CD4-positive, alpha-beta T cell (primary cell): Measurements from ENCODE around the gene ZNF200. TPM values are rescaled to one million over a fixed set of nuclear protein-coding genes. Genes with fewer than 3 reads are reported as not detected.

ENCODE experiments used
- ATAC-seq: fragments of 200-7000 bp; cut with Tn5 transposase; one replicate; pipeline ENCODE4 v1.10.0; 2022; ENCODE audit warnings: mild to moderate bottlenecking; ENCODE audit not compliant: poor library complexity
- CTCF ChIA-PET: fragments of 350-600 bp; sonication (Branson Sonifier 250); formaldehyde crosslinking; loops from one replicate; lab custom pipeline; 2021; ENCODE audit warnings: antibody characterized with exemption, inconsistent platforms; lab: Charles Lee
- POLR2A ChIA-PET: fragments of 350-600 bp; sonication (Branson Sonifier 250); formaldehyde crosslinking; loops from one replicate; lab custom pipeline; 2021; ENCODE audit warnings: antibody characterized with exemption, inconsistent platforms; lab: Charles Lee
- DNase-seq, 14 experiments: peaks; one replicate each; pipeline ENCODE4 v3.0.0-alpha.2; 2013 to 2020; ENCODE audit warnings: mixed read lengths in 2 of 14
- H3K27ac ChIP-seq, 2 donors: one replicate each; pipeline versions ENCODE4 v1.5.1 to v1.7.0; 2013; ENCODE audit warnings: low read length in 2 of 2, low read depth in 1 of 2, mild to moderate bottlenecking in 1 of 2
- H3K27me3 ChIP-seq, 2 experiments: 1 replicate in 1 of 2; 2 replicates in 1 of 2; pipeline versions ENCODE4 v1.6.1 to v1.7.0; 2013; ENCODE audit warnings: low read length in 2 of 2, control low read depth in 1 of 2, mild to moderate bottlenecking in 1 of 2, moderate library complexity in 1 of 2; ENCODE audit not compliant: insufficient read depth in 2 of 2, control insufficient read depth in 1 of 2
- H3K36me3 ChIP-seq: one replicate; pipeline ENCODE4 v1.6.1; 2013; ENCODE audit warnings: low read length, control low read depth; ENCODE audit not compliant: insufficient read depth
- H3K4me1 ChIP-seq: one replicate; pipeline ENCODE4 v1.6.1; 2013; ENCODE audit warnings: low read length, control low read depth; ENCODE audit not compliant: insufficient read depth
- H3K4me3 ChIP-seq: one replicate; pipeline ENCODE4 v1.5.1; 2013; ENCODE audit warnings: mild to moderate bottlenecking, low read length, moderate library complexity
- H3K9me3 ChIP-seq, 2 experiments: 1 replicate in 1 of 2; 2 replicates in 1 of 2; pipeline versions ENCODE4 v1.6.1 to v1.7.0; 2013; ENCODE audit warnings: low read length in 2 of 2, mild to moderate bottlenecking in 2 of 2, control low read depth in 1 of 2, moderate library complexity in 1 of 2; ENCODE audit not compliant: control insufficient read depth in 1 of 2, insufficient read depth in 1 of 2
- H3K27ac Mint-ChIP-seq: one replicate; pipeline ENCODE4 v1.8.0; 2020; ENCODE audit warnings: mixed read lengths
- H3K27me3 Mint-ChIP-seq: one replicate; pipeline ENCODE4 v1.8.0; 2021; ENCODE audit warnings: mixed read lengths
- H3K36me3 Mint-ChIP-seq: one replicate; pipeline ENCODE4 v1.8.0; 2021; ENCODE audit warnings: low read depth, mixed read lengths
- H3K4me1 Mint-ChIP-seq: one replicate; pipeline ENCODE4 v1.8.0; 2021; ENCODE audit warnings: low read depth, mixed read lengths
- H3K4me3 Mint-ChIP-seq: one replicate; pipeline ENCODE4 v1.8.0; 2020; ENCODE audit warnings: mild to moderate bottlenecking, mixed read lengths
- H3K9me3 Mint-ChIP-seq: one replicate; pipeline ENCODE4 v1.8.0; 2020; ENCODE audit warnings: mixed read lengths
- intact Hi-C, 2 experiments: fragments of 100-400 bp; cut with DNase I in 1 of 2; cut with micrococcal nuclease in 1 of 2; formaldehyde crosslinking; loops; one replicate each; pipeline versions ENCODE4 v1.15.1 to v1.9.0; 2023 to 2025; cut with DNase I, micrococcal nuclease
- total RNA-seq, 174 experiments: library from RNA in 2 of 174; stranded (reverse) in 2 of 174; gene quantifications; one replicate each; pipeline ENCODE4 v1.2.3 and lab custom pipeline; 2021 to 2026
- TF ChIP-seq, protein P1 (sequence below): fragments of 200-600 bp; IDR thresholded peaks from one replicate; pipeline ENCODE4 v1.8.0; 2022; ENCODE audit warnings: antibody characterized with exemption, mild to moderate bottlenecking

ZNF200 gene
- total RNA-seq, 2 experiments from 2014 or later: 7.0 to 7.2 TPM

DNA sequence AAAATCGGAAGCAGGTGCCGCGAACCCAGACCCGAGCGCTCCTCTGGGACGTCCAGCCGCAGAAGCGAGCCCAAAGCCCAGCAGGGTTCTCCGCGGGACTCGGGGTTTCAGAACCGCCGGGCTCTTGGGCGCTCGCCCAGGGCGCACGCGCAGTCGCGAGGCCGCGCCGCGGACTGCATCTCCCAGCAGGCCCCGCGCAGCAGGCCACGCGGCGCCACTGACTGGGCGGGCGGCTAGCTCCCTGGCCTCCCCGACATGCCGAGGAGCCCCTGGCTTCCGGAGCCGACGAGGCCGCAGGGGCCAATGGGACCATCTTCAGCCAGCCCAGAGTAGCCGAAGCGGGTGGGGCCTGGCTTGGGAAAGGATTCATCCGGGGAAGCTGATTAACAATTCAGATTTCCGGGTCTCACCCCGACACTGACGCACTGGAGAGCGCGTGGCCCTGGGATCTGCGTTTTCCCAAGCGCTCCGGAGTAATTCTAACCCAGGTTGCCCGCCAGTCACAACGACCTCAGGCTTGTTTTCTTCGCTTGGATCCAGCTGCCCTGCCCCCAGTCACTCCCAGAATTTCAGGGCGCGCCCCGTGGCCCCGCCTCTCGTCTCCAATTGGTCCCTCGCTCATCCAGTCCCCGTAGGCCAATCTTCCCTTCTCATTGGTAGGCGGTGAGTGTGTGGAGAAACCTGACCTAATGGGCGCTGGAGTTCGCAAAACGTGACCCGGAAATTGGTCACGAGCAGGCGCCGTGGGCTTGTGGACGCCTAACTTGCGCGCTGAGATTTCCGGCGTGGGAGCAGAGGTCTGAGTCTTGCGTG lies 48.0 kb upstream of the ZNF200 start, which contains the start of gene ZNF263:
Gene ZNF263, plus strand, starts transcription at position 762 of the 813 bp plus-strand sequence. CDS start 328 bp downstream, outside the sequence.
- ATAC-seq (peak; percentile 89), DNase-seq (peak; percentile 85 to 98 (median 90))
- no peaks in the 10 kb centered on the region for H3K27me3 ChIP-seq
- CTCF ChIA-PET: interaction anchor here (0.6 to 1.3 kb wide), 4 partner anchors 16 to 224 kb away, joined by 3 to 5 read pairs (median 4); no protein-coding TSS in a partner anchor
- H3K27ac Mint-ChIP-seq: peak within 1 kb of the TSS; percentile 94
- peak within 1 kb of the TSS; percentile 89 to 100 for H3K27ac ChIP-seq
- H3K4me1 Mint-ChIP-seq: peaks cover 42% of the 10 kb centered on the region
- H3K27me3 Mint-ChIP-seq: no peaks in the 10 kb centered on the region
- peak within 1 kb of the TSS; percentile 93 for H3K4me3 ChIP-seq
- POLR2A ChIA-PET: interaction anchor here (0.6 to 8.8 kb wide), 40 partner anchors 10 to 1128 kb away, joined by 3 to 99 read pairs (median 6); partner anchors contain the start of genes CLUAP1, IL32, MEFV and NAA60
- intact Hi-C loops: loop anchor here (1.0 to 5.0 kb wide), 7 partner anchors 19 to 328 kb away; partner anchors contain the start of genes TIGD7 (in 2 of the 2), ZNF75A (in 2 of the 2), SLX4 (in 1 of the 2) and ZNF174 (in 1 of the 2)
- peaks cover 10 to 22% of the 10 kb centered on the region in 2 experiments for H3K9me3 ChIP-seq
- TF ChIP-seq, protein P1, sequence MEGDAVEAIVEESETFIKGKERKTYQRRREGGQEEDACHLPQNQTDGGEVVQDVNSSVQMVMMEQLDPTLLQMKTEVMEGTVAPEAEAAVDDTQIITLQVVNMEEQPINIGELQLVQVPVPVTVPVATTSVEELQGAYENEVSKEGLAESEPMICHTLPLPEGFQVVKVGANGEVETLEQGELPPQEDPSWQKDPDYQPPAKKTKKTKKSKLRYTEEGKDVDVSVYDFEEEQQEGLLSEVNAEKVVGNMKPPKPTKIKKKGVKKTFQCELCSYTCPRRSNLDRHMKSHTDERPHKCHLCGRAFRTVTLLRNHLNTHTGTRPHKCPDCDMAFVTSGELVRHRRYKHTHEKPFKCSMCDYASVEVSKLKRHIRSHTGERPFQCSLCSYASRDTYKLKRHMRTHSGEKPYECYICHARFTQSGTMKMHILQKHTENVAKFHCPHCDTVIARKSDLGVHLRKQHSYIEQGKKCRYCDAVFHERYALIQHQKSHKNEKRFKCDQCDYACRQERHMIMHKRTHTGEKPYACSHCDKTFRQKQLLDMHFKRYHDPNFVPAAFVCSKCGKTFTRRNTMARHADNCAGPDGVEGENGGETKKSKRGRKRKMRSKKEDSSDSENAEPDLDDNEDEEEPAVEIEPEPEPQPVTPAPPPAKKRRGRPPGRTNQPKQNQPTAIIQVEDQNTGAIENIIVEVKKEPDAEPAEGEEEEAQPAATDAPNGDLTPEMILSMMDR: no peak
- H3K4me1 ChIP-seq: peaks cover 39% of the 10 kb centered on the region
- H3K36me3 ChIP-seq: peaks cover 25% of the 10 kb centered on the region
- peak within 1 kb of the TSS; percentile 96 for H3K4me3 Mint-ChIP-seq
- H3K36me3 Mint-ChIP-seq: peaks cover 53% of the 10 kb centered on the region
- H3K9me3 Mint-ChIP-seq: peaks cover 8% of the 10 kb centered on the region

GRCh38 chr16:3282103-3282729 lies 47.3 kb upstream of the ZNF200 start:
- Histone ChIP-seq H3K4me3 (peak overlapping the region; percentile 93), H3K36me3 (peaks cover 20% of the 10 kb centered on the region), H3K27me3 (no peaks in the 10 kb centered on the region), H3K27ac (peak overlapping the region; percentile 89 to 100), H3K4me1 (peaks cover 39% of the 10 kb centered on the region), H3K9me3 (peaks cover 8 to 17% of the 10 kb centered on the region in 2 experiments)
- TF ChIP-seq, protein P1: no peak
- Mint-ChIP-seq H3K27ac (peak overlapping the region; percentile 94), H3K36me3 (peaks cover 45% of the 10 kb centered on the region), H3K27me3 (no peaks in the 10 kb centered on the region), H3K4me3 (peak overlapping the region; percentile 96), H3K9me3 (peaks cover 9% of the 10 kb centered on the region), H3K4me1 (peaks cover 42% of the 10 kb centered on the region)
- ATAC-seq (peak; percentile 8), DNase-seq (no peak)
- intact Hi-C loops: loop anchor here (1.0 to 5.0 kb wide), 4 partner anchors 47 to 329 kb away; partner anchors contain the start of genes SLX4 (in 1 of the 2) and ZNF200 (in 1 of the 2)
- ChIA-PET CTCF (interaction anchor here (0.9 kb wide), 1 partner anchor 153 kb away, joined by 3 read pairs; no protein-coding TSS in a partner anchor), POLR2A (interaction anchor here (0.7 to 8.8 kb wide), 34 partner anchors 9 to 1127 kb away, joined by 3 to 99 read pairs (median 8); partner anchors contain the start of genes CLUAP1, IL32, MEFV and NAA60)

DNA sequence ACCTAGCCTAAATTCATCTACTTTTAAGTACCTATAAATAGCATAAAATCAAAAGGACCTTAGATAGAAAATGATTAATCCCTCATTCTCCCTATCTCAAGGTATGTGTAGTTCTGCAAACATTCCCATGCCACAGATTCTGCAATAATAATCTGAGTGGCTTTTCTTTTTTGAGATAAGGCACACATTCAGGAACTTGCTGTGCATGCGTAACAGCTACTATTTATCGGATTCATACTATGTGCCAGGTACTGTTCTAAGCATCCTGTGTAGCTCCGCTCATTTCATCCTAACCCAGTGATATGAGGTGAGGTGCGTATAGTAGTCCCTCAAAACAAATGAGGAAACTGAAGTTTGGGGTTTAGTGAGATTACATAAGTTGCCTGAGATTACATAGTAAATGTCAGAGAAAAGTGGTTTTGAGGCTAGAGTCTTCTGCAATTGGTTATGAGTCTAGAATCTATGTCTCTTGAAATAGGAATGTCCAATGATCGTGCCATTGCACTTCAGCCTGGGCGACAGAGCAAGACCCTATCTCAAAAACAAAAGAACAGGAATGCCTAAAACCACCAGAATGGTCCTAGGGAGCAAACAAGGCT lies 46.4 kb upstream of the ZNF200 start:
- Mint-ChIP-seq H3K9me3 (peaks cover 6% of the 10 kb centered on the region), H3K4me3 (peak overlapping the region; percentile 96), H3K36me3 (peaks cover 36% of the 10 kb centered on the region), H3K27me3 (no peaks in the 10 kb centered on the region), H3K4me1 (peaks cover 37% of the 10 kb centered on the region), H3K27ac (peak overlapping the region; percentile 94)
- ATAC-seq: no peak
- Histone ChIP-seq H3K4me3 (no peak overlapping the region), H3K9me3 (peaks cover 8 to 17% of the 10 kb centered on the region in 2 experiments), H3K27me3 (no peaks in the 10 kb centered on the region), H3K36me3 (peaks cover 13% of the 10 kb centered on the region), H3K4me1 (peaks cover 39% of the 10 kb centered on the region), H3K27ac (no peak overlapping the region)
- TF ChIP-seq, protein P1: no peak
- POLR2A ChIA-PET: interaction anchor here (8.8 kb wide), 1 partner anchor 16 kb away, joined by 99 read pairs; no protein-coding TSS in a partner anchor
- intact Hi-C loops: loop anchor here (5.0 kb wide), 2 partner anchors 64 to 176 kb away; no protein-coding TSS in a partner anchor
- CTCF ChIA-PET: no interaction called here
- no peak for DNase-seq
